Measurements from ENCODE around the gene IPO5.

DNA sequence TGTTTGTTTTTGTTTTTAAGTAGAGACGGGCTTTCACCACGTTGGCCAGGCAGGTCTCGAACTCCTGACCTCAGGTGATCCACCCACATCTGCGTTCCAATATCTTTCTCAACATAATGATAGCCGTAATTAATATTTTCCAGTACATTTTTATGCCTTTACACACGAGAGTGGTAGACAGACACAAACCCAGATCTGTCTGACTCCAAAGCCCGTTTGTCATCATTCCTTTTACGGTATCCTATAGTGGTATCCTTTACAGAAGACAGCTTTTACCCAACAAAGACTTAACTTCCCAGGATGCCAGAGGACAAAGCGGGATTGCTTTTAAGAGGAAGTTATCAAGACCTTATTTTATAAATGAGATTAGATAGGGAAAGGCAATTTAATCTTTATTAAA is 59.8 kb downstream of the IPO5 start:
- TF ChIP-seq, protein P1, sequence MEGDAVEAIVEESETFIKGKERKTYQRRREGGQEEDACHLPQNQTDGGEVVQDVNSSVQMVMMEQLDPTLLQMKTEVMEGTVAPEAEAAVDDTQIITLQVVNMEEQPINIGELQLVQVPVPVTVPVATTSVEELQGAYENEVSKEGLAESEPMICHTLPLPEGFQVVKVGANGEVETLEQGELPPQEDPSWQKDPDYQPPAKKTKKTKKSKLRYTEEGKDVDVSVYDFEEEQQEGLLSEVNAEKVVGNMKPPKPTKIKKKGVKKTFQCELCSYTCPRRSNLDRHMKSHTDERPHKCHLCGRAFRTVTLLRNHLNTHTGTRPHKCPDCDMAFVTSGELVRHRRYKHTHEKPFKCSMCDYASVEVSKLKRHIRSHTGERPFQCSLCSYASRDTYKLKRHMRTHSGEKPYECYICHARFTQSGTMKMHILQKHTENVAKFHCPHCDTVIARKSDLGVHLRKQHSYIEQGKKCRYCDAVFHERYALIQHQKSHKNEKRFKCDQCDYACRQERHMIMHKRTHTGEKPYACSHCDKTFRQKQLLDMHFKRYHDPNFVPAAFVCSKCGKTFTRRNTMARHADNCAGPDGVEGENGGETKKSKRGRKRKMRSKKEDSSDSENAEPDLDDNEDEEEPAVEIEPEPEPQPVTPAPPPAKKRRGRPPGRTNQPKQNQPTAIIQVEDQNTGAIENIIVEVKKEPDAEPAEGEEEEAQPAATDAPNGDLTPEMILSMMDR (IDR thresholded peaks at IDR 0.05): no peak
- TF ChIP-seq POLR2A (IDR thresholded peaks at IDR 0.05): no peak
